Measurements from ENCODE around the gene DCUN1D2.
"Not testable (repeated sequence)": the region's sequence is repeated elsewhere in the genome, so short reads cannot be mapped to it uniquely, and the experiment has no call there.

The DCUN1D2 gene

DNA sequence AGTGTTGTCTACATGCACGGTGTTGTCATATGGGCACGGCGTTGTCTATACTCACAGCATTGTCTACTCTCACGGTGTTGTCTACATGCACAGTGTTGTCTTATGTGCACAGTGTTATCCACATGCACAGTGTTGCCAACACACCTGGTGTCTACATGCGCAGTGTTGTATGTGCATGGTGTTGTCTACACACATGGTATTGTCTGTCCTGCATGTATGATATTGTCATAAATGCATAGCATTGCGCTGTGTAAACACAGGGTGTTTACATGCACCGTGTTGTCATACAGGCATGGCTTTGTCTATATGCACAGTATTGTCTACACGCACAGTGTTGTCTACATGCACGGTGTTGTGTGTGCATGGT is 44.0 kb downstream of the DCUN1D2 start:
- no peak for DNase-seq (ENCODE audit: low read depth in 2 of 2)

DNA sequence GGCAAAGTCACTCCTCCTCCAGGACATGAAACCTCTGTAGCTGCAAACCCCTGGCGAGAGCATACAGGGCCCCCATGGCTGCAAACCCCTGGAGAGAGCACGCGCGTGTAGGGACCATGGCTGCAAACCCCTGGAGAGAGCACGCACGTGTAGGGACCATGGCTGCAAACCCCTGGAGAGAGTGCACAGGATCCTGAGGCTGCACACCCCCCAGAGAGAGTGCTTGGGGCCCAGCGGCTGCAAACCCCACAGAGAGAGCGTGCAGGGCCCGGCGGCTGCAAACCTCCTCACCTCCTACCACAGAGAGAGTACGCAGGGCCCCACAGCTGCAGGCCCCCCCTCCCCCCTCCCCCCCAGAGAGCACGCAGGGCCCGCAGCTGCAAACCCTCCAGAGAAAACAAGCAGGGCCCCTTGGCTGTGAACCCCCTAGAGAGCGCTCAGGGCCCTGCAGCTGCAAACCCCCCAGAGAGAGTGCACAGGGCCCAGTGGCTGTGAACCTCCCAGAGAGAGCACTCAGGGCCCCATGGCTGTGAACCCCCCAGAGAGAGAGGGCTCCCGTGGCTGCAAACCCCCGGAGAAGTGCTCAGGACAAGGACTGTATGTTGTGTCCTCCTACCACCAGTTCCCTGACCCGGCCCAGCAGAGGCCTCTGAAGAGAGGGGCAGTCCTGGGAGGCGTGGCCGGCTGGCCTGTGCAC is 44.6 kb downstream of the DCUN1D2 start:
- no peak for DNase-seq (ENCODE audit: low read depth in 2 of 2)

DNA sequence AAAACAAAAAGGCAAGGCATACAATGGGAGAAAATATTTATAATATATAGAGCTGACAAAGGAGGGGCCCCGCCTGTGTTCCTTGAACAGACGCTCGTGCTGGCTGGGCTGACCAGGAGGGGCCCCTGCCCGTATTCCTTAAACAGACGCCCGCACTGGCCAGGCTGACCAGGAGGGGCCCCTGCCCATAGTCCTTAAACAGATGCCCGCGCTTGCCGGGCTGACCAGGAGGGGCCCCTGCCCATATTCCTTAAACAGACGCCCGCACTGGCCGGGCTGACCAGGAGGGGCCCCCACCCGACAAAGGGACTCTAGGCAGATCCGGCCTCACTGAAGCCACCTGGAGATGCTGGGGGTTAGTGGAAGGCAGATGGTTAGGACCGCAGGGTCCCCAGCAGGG is 46.5 kb downstream of the DCUN1D2 start:
- no peak for DNase-seq (ENCODE audit: low read depth in 2 of 2)

DNA sequence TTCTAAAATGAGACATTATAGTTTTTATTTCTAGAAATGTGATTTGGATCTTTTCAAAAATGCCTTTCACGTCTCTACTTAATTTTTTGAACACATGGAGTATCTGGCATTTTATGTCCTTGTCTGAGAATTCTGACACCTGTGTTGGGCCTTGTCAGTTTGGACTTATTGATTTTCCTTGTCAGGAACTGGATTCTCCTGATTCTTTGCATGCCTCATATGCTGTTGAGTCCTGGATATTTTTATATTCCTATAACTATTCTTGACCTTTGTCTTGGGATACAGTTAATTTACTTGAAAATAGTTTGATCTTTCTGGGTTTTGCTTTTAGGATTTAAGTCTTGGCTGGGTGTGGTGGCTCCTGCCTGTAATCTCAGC is 47.5 kb downstream of the DCUN1D2 start:
- no peak for DNase-seq (ENCODE audit: low read depth in 2 of 2)

DNA sequence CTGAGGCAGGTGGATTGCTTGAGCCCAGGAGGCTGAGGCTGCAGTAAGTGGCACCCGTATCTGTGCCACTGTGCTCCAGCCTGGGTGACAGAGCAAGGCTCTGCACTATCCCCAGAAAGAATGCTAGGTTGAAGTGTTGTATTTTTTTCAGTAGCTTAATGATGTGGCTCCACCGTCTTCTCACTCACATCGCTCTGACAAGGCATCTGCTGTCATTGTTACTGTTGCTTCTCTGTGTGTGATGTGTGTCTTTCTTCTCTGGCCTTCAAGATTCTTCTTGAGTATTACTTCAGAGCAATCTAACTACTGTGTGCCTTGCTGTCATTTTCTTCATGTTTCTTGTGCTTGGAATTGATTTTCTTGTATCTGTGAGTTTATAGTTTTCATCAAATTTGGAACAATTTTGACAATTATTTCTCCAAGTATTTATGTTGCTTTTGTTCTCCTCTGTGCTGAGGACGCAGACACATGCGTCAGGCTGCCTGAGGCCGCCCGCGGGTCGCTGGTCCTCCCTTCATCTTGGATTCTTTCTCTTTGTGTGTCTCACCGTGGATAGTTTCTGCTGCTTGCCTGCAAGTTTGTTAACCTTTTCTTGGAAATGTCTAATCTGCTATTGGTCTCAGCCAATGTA is 48.0 kb downstream of the DCUN1D2 start:
- DNase-seq (ENCODE audit: low read depth in 2 of 2), result no peak

DNA sequence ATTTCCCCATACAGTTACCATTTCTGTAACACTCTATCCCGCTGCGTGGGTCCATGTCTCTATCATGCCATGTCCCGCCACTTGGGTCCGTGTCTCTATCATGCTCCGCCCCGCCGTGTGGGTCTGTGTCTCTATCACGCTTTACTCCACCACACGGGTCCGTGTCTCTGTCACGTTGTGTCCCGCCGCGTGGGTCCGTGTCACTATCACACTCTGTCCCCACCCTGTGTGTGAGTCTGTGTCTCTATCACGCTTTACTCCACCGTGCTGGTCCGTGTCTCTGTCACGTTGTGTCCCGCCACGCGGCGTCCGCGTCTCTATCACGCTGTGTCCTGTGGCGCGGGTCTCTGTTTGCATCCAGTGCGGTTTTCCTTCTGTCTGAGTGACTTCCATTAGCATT is 48.9 kb downstream of the DCUN1D2 start:
- DNase-seq (ENCODE audit: low read depth in 2 of 2), result no peak

DNA sequence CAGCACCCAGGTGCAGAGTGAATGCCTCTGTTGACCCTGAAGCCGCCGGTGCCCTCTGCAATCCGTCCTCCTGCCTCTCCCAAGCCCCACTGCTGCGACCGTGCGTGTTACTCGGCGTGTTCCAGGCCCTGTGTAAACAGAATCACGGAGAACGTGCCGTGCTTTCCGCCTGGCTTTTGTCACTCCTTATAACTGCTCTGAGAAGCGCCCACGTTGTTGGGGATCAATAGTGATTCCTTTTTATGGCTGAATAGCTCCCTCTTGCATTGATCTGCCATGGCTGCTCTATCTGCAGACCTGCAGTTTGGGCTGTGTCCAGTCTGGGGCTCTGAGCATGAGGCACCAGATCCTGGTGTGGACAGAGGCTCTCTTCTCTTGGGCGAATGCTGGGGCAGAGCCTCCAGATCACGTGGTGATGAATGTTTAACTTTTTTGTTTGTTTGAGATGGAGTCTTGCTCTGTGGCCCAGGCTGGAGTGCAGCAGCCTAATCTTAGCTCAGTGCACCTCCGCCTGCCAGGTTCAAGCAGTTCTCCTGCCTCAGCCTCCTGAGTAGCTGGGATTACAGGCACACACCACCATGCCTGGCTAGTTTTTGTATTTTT is 53.0 kb downstream of the DCUN1D2 start:
- DNase-seq (ENCODE audit: low read depth in 2 of 2), result no peak

DNA sequence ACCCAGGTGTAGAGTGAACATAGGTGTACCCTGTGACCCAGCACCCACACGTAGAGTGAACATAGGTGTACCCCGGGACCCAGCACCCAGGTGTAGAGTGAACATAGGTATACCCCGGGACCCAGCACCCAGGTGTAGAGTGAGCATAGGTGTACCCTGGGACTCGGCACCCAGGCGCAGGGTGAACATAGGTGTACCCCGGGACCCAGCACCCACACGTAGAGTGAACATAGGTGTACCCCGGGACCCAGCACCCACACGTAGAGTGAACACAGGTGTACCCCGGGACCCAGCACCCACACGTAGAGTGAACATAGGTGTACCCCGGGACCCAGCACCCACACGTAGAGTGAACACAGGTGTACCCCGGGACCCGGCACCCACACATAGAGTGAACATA is 53.6 kb downstream of the DCUN1D2 start:
- not testable (repeated sequence) for DNase-seq (ENCODE audit: low read depth in 2 of 2)

DNA sequence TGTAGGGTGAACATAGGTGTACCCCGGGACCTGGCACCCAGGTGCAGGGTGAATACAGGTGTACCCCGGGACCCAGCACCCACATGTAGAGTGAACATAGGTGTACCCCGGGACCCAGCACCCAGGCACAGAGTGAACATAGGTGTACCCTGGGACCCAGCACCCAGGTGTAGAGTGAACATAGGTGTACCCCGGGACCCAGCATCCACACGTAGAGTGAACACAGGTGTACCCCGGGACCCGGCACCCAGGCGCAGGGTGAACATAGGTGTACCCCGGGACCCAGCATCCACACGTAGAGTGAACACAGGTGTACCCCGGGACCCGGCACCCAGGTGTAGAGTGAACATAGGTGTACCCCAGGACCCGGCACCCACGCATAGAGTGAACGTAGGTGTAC is 54.6 kb downstream of the DCUN1D2 start:
- DNase-seq (ENCODE audit: low read depth in 2 of 2), result not testable (repeated sequence)

DNA sequence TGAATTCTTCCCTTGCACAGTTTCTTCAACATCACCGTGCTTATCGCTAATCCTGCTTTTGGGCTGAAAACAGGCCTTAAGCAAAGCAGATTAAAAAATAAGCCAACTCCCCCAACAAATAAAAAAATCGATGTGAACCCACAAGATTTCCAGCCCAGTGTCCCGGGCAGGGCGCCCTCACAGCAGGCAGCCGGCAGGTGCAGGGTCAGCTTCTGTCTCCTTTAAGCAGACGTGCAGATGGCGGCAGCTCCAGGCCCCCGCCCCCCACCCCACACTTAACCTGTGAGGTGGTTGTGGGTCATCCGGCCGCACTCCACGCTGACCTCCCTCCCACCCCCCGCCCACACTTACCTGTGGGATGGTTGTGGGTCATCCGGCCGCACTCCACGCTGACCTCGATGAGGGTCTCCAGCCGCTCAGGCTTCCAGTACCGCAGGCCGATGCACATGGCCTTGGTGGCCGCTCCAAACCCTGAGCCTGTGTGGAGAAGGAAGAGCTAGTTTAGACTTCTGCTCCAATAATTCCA is 57.1 kb downstream of the DCUN1D2 start:
- DNase-seq (ENCODE audit: low read depth in 2 of 2), result no peak

DNA sequence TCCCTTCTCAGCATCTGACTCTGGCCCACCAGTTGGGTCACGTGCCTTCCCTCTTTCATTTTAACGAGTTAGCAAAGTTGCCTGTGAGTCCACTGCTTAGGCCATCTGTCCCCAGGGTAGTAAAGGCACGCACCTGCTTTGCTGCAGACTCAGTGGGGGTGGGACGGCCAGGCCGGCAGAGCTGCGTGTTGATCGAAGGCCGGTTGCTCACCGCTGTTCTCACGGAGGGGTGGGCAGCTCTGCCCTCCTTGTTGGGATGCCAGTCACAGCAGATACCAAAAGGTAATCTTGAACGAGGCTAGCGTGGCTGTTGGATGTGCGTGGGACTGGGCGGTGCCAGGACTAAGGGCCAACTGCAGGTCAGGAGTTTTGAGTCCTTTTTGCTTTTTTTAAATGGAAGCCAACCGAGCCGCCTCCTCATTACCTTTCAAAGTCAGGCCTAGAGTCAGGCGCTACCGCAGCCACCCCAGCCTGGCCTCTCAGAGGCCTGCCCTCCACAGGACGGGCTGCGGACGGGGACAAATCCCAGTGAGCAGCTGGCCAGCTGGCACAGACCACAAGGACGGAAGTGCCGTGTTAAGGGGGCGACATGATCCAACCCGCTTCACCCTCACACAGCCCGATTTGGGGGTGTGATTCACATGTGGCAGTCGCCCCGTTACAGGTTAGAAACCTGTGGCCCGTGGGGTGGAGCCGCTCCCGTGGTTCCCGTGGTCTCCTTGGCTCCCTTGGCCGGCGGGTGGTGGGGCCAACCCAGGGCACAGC is 57.8 kb downstream of the DCUN1D2 start:
- DNase-seq (ENCODE audit: low read depth in 2 of 2), result no peak

DNA sequence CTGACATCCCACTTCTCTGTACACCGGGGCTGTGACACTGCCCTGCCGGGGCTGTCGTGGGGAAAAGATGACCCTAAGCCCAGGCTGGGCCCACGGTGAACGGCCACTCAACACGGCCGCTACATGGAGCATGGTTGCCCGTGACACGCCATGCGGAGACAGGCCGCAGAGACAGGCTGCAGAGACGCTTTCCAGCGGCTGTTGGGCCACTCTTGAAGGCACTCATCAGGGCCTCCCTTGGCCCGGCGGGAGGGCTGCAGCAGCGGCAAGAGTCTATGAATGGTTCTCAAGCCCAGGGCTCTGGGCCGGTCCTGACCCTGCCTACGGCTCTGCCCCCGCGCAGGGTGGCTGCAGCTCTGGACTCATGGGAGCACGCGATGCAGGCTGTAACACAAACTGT is 59.3 kb downstream of the DCUN1D2 start:
- no peak for DNase-seq (ENCODE audit: low read depth in 2 of 2)

DNA sequence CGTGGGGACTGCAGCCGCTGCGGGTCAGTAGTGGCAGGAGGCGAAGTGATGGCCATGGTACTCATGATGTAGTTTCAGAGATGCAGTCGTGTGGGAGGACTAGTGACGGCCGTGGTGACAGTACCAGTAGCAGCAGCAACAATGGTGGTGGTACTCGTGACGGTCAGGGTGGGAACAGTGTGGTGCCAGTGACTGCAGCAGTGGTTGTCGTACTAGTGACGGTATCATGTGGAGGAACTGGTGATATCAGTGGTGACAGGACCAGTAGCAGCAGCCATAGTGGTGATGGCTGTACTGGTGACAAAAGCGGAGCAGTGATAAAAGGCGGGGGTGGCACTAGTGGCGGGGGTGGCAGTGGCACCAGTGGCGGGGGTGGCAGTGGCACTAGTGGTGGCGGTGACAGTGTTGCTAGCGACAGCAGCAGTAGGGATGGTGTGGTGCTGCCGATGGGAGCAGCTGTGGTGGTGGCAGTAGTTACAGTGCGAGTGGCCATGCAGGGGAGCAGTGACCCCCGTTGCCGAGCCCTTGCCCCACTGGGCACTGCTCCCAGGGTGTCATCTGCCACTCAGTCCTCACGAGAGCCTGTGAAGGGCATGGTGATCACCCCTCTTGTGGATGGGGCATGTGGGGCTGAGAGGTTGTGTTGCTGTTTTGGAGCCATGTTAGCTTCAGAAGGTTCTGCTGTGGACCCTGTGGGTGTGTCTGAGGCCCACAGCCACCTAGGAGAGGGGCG is 60.0 kb downstream of the DCUN1D2 start:
- DNase-seq (ENCODE audit: low read depth in 2 of 2), result no peak

DNA sequence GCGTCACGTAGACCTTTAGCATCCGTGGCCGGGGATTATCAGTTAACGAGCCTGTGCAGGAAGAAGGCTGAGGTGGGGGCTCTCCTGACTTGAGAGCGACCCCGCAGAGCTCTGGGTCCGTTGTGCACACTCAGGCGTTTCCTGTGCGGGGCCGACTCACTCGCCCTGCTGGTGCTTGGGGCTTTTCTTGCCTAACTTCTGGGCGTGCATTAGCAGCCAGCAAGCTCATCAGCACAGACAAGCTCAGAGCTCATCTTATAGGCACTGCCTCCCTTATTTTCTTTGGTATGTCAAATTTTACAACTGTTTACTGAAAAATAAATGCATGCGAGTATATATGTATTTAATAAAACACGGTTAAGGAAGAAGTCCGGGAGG is 60.9 kb downstream of the DCUN1D2 start:
- DNase-seq (ENCODE audit: low read depth in 2 of 2), result no peak

DNA sequence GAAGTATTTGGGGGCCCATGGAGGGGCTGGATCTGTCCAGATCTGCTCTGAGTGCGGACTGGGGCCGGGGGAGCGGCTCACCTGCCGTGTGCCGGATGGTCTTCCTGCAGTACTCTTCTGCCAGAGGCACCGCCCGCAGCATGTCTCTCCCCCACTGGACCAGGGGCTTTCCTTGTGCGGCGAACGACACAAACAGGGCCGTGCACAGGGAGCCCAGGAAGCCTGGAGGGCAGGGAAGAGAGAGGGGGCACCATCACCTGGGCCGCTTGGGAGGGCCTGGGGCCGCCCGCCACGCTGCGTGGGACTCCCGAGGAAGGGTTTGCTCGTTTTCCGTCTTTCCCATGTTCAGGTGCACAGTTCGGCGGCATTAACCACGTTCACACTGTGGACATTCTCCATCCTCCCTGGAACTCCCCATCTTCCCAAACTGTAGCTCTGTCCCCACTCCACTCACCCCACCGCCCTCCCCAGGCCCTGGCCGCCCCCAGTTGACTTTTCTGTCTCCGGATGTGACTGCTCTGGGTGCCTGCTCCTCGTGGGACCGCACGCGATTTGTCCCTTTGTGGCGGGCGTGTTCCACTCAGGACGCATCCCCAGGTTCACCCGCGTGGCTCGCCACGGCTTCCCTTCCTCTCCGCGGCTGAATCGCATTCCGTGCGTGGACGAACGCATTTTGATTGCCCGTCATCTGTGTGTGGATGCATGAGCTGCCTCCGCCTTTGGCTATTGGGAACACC is 61.5 kb downstream of the DCUN1D2 start:
- no peak for DNase-seq (ENCODE audit: low read depth in 2 of 2)

DNA sequence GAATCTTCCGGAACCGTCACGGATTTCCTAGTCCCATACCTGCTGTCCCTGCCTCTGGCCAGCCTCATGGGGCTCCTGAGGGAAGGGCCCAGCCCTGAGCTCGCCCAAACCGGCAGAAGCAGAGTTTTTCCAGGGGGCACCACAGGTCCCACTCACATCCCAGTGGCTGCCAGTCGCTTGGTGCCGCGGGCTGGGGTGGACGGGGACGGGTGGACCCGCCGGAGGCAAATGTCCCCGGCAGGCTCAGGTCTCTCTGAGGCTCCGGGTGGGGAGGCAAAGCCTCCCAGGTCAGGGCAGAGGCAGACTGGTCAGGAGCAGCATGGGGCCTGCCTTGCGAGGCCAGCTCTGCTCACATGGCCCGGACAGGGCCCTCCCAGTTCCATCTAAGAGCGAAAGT is 62.0 kb downstream of the DCUN1D2 start:
- DNase-seq (ENCODE audit: low read depth in 2 of 2), result no peak

DNA sequence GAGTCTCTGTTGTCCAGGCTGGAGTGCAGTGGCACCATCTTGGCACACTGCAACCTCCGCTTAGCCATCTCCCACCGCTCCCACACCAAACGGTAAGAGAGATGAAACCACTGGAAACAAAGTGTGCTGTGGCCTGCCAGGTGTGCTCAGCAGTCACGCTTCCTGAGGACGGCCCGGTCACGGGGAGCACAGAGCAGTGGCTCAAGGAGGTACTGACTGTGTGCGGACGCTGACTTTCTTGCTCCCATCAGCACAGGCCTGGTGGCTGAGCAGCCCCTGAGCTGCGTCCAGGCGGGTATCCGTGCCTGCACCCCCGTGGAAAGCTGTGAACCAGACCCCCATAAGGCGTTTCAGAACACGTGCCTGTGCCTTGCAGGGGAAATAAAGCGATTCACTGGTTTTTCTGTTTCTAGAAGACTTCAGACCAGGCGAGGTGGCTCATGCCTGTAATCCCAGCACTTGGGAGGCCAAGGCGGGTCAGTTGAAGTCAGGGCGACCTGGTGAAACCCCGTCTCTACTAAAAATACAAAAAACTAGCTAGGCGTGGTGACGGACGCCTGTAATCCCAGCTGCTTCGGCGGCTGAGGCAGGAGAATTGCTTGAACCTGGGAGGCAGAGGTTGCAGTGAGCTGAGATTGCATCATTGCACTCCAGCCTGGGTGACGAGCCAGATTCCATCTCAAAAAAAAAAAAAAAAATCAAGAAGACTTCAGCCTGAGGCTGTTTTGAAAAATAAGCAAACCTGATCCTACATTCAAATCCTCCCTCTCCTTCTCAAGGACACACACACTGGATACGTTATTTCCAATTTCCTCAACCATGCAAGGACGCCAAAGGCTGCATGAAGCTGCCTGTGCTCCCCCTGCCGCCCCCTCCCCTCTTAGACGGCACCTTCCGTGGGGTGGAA is 62.7 kb downstream of the DCUN1D2 start:
- no peak for DNase-seq (ENCODE audit: low read depth in 2 of 2)

DNA sequence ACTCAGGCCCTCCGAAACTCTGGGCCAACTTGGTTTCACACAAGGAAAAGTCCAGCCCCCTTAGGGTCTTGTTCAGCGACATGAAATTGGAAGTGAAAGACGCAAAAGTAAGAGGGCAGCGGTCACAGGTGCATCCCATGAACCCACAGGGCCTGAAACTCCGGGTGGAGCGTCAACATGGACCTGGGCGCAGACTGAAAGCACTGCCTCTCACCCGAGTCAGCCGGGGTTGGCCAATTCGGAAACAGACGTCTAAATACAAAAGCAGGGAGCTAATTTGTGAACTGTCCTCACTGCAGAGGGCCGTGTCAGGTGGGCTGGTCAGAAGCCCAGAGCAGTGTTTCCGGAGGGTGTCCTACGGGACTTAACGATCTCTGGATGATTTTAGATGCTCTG is 63.9 kb downstream of the DCUN1D2 start:
- no peak for DNase-seq (ENCODE audit: low read depth in 2 of 2)

DNA sequence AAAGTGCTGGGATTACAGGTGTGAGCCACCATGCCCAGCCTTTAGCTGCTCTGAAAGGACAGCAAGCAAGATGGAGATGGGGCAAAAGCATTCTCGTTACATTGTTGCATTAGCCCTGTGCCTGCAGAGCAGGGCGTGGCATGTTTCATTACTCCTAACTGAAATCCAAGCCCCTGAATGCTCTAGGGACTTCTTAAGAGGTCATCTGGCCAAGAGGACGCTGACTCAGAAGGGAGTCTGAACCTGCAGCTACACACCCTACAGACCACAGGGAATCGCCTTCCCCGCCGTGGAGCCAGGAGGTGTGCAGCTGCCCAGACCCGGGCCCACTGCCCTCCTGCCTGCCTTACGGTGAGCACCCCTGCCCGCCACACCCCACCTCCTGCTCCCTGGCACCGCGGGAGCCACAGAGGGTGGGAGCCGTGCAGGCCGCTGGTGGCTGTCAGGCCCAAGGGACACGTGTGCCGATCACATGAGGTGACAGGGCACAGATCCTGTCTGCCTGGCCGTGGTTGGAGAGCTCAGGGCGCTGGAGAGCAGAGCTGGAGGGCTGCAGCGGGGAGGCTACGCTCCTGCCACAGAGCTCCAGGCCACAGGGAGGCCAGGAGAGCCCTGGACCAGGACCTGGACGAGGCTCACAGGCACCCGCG is 64.4 kb downstream of the DCUN1D2 start:
- DNase-seq (ENCODE audit: low read depth in 2 of 2), result no peak
